DOHH2 (cell line): ENCODE results near the gene SCFD2.
"Not testable (repeated sequence)": the region's sequence is repeated elsewhere in the genome, so short reads cannot be mapped to it uniquely, and the experiment has no call there.

Source experiments
- H3F3A ChIP-seq: fragments of 200-600 bp; sonication (generic), shearing (Covaris generic); 2 replicates; pipeline ENCODE4 v1.6.0; 2016; ENCODE audit warnings: antibody characterized with exemption, mild to moderate bottlenecking; ENCODE audit not compliant: control insufficient read depth, insufficient read depth
- H3K27ac ChIP-seq: fragments of 200-600 bp; sonication (generic); 2 replicates; pipeline ENCODE4 v1.5.1; 2014; ENCODE audit warnings: low read depth, mild to moderate bottlenecking, low read length, moderate library complexity
- H3K27me3 ChIP-seq: fragments of 200-600 bp; sonication (generic); 2 replicates; pipeline ENCODE4 v1.6.1; 2014; ENCODE audit warnings: mild to moderate bottlenecking, low read length, mixed read lengths; ENCODE audit not compliant: control insufficient read depth
- H3K36me3 ChIP-seq: fragments of 200-600 bp; sonication (generic); 2 replicates; pipeline ENCODE4 v1.6.1; 2014; ENCODE audit warnings: mild to moderate bottlenecking, low read length, moderate library complexity, mixed read lengths; ENCODE audit not compliant: control insufficient read depth
- H3K4me1 ChIP-seq: fragments of 200-600 bp; sonication (generic); 2 replicates; pipeline ENCODE4 v1.6.1; 2014; ENCODE audit warnings: mild to moderate bottlenecking, low read length, mixed read lengths; ENCODE audit not compliant: control insufficient read depth
- H3K4me2 ChIP-seq: fragments of 200-600 bp; sonication (generic); 2 replicates; pipeline ENCODE4 v1.6.0; 2014; ENCODE audit warnings: mild to moderate bottlenecking, low read length, moderate library complexity
- H3K4me3 ChIP-seq: fragments of 200-600 bp; sonication (generic); 2 replicates; pipeline ENCODE4 v1.5.1; 2014; ENCODE audit warnings: mild to moderate bottlenecking, low read length, mixed read lengths
- H3K79me2 ChIP-seq: fragments of 200-600 bp; sonication (generic); 2 replicates; pipeline ENCODE4 v1.6.1; 2014; ENCODE audit warnings: mild to moderate bottlenecking, low read length, mixed read lengths; ENCODE audit not compliant: control insufficient read depth
- H3K9me2 ChIP-seq: fragments of 200-600 bp; sonication (generic); replicated peaks from 2 replicates; pipeline ENCODE4 v1.6.1; 2014; ENCODE audit warnings: mild to moderate bottlenecking, low read length, mixed read lengths; ENCODE audit not compliant: control insufficient read depth
- H3K9me3 ChIP-seq: fragments of 200-600 bp; sonication (generic); 2 replicates; pipeline ENCODE4 v1.6.1; 2014; ENCODE audit warnings: antibody characterized with exemption, low read length, mixed read lengths; ENCODE audit not compliant: control insufficient read depth, insufficient read depth
- H4K20me1 ChIP-seq: fragments of 200-600 bp; sonication (generic); 2 replicates; pipeline ENCODE4 v1.6.0; 2014; ENCODE audit warnings: low read depth, mild to moderate bottlenecking, antibody characterized with exemption, low read length, moderate library complexity; ENCODE audit not compliant: control insufficient read depth, insufficient read depth
- CTCF ChIP-seq: fragments of 200-600 bp; sonication (generic); IDR thresholded peaks from one replicate; pipeline ENCODE4 v1.5.1; 2014; ENCODE audit warnings: antibody characterized with exemption, mild to moderate bottlenecking, low read depth, low read length; ENCODE audit not compliant: poor library complexity, severe bottlenecking
- EZH2phosphoT487 ChIP-seq: fragments of 200-600 bp; sonication (generic); IDR thresholded peaks from 2 replicates; pipeline ENCODE4 v1.6.1; 2017; ENCODE audit warnings: borderline replicate concordance, mild to moderate bottlenecking, antibody characterized with exemption, low read length, moderate library complexity, mixed read lengths

Gene SCFD2

GRCh38 chr4:53346920-53347852 is 18.7 kb downstream of the SCFD2 start:
- no peak overlapping the region for H3K4me3 ChIP-seq
- H3K79me2 ChIP-seq, result 0 out of 2 replicates have a peak, but pooled peaks cover 8% of the 10 kb centered on the region
- no peaks in the 10 kb centered on the region for H3K4me1 ChIP-seq
- H3K9me3 ChIP-seq, result no peaks in the 10 kb centered on the region
- peaks cover 42% of the 10 kb centered on the region for H3K36me3 ChIP-seq
- TF ChIP-seq EZH2phosphoT487 (no peak), CTCF (no peak)
- H4K20me1 ChIP-seq, result no peaks in the 10 kb centered on the region
- H3K27me3 ChIP-seq, result no peaks in the 10 kb centered on the region
- H3K4me2 ChIP-seq, result no peak overlapping the region
- no peaks in the 10 kb centered on the region for H3K9me2 ChIP-seq
- H3F3A ChIP-seq, result no peaks in the 10 kb centered on the region
- no peak overlapping the region for H3K27ac ChIP-seq

- H3F3A ChIP-seq, H4K20me1 ChIP-seq, H3K27me3 ChIP-seq, H3K27ac ChIP-seq, H3K4me3 ChIP-seq, H3K4me1 ChIP-seq, H3K9me3 ChIP-seq, H3K4me2 ChIP-seq, H3K9me2 ChIP-seq, H3K79me2 ChIP-seq: not testable (repeated sequence)
- H3K36me3 ChIP-seq, result peaks cover 38% of the 10 kb centered on the region
Observed at GRCh38 chr4:53346392-53346791, 19.5 kb downstream of the SCFD2 start.

- not testable (repeated sequence) for H3K4me3 ChIP-seq, H3K4me1 ChIP-seq, H3K27me3 ChIP-seq, H3K9me2 ChIP-seq, H3K9me3 ChIP-seq, H3K4me2 ChIP-seq, H3F3A ChIP-seq, H3K27ac ChIP-seq, H3K36me3 ChIP-seq, H4K20me1 ChIP-seq
- peaks cover 20% of the 10 kb centered on the region for H3K79me2 ChIP-seq
Observed at GRCh38 chr4:53340145-53340544, 25.7 kb downstream of the SCFD2 start.

GRCh38 chr4:53334916-53335315 is 30.9 kb downstream of the SCFD2 start:
- H3K4me3 ChIP-seq, H3K36me3 ChIP-seq, H3K4me1 ChIP-seq, H3K4me2 ChIP-seq, H3F3A ChIP-seq, H3K27me3 ChIP-seq, H3K9me2 ChIP-seq, H4K20me1 ChIP-seq, H3K9me3 ChIP-seq, H3K27ac ChIP-seq: not testable (repeated sequence)
- peaks cover 13% of the 10 kb centered on the region for H3K79me2 ChIP-seq

GRCh38 chr4:53326535-53326934 is 39.3 kb downstream of the SCFD2 start:
- H3K36me3 ChIP-seq, result no peaks in the 10 kb centered on the region
- H3K27me3 ChIP-seq, result no peaks in the 10 kb centered on the region
- H4K20me1 ChIP-seq, result no peaks in the 10 kb centered on the region
- H3K79me2 ChIP-seq, result peaks cover 16% of the 10 kb centered on the region
- no peak overlapping the region for H3K27ac ChIP-seq
- H3K9me3 ChIP-seq, result no peaks in the 10 kb centered on the region
- TF ChIP-seq CTCF (no peak), EZH2phosphoT487 (no peak)
- no peak overlapping the region for H3K4me2 ChIP-seq
- peaks cover under 1% of the 10 kb centered on the region for H3K4me1 ChIP-seq
- H3K4me3 ChIP-seq, result no peak overlapping the region
- H3F3A ChIP-seq, result no peaks in the 10 kb centered on the region
- H3K9me2 ChIP-seq, result no peaks in the 10 kb centered on the region
